Stimulated activated CD8-positive, alpha-beta memory T cell treated with anti-CD3 and anti-CD28 coated beads, Interleukin-15, amount 100 ng/mL, for 48 hours (primary cell): ENCODE data around the gene FBXO33.

ENCODE experiments used
- DNase-seq, 2 donors: peaks; one replicate each; pipeline ENCODE4 v3.0.0-alpha.2; 2020; ENCODE audit warnings: low read depth in 2 of 2

Gene FBXO33, protein sequence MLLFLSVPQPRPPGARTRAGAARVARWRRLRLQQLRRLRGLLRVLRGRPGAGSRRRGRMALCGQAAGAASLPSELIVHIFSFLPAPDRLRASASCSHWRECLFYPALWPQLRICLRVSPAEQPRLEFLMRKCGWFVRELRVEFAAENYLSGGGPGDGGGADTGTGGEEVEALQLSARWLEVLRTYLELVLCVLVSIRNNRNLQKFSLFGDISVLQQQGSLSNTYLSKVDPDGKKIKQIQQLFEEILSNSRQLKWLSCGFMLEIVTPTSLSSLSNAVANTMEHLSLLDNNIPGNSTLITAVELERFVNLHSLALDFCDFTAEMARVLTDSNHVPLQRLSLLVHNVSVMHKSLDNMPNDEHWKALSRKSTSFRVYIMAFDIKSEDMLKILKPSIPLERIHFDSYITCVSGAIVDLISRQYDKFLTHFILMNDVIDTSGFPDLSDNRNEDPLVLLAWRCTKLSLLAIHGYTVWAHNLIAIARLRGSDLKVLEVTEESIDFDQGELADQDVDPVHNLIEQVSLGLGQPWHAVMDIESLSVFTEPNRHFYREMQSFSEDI

DNA sequence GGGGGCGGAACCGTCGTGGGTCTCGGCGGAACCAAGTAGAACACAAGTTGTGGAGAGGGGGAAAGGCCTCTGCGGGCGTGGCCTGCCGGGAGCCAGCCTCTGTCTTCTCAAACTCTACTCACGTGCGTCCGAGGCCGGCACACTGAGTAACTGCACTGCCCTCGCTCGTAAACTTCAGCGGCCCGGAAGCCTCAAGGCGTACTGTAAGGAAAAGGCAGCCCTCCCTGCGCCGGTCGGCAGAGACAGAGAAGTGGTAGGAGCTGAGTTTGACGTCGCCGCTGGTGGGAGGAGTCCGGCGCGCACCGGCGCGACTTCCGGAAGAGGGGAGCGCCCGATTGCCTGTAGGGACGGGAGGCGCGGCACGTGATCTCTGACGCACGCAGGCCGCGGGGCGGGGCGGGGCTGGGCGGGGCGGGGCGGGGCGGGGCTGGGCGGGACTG lies at the start of gene FBXO33:
TSS of gene FBXO33 (minus strand) at position 255 of the 440 bp plus-strand sequence. CDS start 271 bp downstream, outside the sequence.
- peak; percentile 86 to 95 for DNase-seq

DNA sequence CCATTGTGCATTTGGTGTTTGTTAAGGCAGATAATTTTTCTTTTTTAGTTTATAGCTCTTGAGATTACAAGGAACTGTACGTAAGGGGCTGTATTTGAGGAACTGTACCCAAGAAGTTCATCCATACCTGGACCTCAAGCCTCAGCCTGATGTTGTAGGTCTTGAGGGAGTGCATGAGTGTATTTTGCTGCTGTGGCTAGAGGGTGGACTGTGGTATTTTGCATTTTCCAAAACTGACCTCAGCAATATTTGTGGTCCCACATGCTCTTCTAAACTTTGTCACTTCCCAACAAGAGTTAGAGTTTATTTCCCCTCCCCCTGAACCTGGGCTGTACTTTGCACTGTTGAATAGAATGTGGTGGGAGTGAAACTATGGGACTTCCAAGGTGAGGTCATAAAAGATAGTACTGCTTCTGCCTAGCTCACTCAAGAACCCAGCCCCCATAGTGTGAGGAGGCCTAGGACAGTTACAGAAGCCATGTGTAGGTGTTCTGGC lies 42.2 kb upstream of the FBXO33 start:
- DNase-seq, result peak; percentile 15 to 23

DNA sequence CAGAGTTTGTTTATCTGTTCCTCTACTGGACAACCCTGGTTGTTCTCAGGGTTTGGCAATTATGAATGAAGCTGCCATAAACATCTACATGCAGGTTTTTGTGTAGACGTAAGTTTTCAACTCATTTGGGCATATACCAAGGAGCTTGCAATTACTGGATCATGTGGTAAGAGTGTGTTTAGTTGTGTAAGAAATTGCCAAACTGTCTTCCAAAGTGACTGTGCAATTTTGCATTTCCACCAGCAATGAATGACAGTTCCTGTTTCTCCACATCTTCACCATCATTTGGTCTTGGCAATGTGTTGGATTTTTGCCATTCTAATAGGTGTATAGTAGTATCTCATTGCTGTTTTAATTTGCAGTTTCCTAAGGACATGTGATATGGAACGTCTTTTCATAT lies 39.8 kb upstream of the FBXO33 start:
- DNase-seq, result no peak

DNA sequence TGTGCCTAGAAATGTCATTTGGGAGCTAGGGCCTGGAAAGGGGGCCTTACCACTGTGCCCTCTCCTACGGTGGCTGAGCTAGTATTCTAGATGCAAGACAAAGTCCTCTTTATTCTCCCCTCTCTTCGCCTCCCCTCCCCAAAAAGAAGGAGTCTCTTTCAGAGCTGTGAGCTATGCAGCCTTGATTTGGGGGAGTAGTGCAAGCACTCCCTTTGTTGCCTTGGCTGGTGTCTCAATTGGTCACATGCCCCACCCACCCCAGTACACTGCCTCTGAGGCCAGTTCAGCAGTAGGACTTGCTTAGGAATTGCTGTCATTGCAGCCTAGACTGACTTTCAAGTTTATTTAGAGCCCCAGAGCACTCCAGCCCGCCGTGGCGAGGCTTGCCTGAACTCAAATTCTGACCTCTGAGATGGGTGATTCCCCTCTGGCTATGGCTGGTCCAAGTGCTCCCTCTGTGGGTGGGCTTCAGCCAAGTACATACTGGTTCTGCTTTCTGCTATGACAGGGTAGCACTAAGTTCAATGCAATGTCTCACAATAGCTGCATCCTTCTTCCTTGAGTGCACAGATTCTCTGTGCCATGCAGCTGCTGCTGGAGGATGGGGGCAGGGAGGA lies 37.0 kb upstream of the FBXO33 start:
- DNase-seq, result peak in 1 of 2 donors; percentile 10

DNA sequence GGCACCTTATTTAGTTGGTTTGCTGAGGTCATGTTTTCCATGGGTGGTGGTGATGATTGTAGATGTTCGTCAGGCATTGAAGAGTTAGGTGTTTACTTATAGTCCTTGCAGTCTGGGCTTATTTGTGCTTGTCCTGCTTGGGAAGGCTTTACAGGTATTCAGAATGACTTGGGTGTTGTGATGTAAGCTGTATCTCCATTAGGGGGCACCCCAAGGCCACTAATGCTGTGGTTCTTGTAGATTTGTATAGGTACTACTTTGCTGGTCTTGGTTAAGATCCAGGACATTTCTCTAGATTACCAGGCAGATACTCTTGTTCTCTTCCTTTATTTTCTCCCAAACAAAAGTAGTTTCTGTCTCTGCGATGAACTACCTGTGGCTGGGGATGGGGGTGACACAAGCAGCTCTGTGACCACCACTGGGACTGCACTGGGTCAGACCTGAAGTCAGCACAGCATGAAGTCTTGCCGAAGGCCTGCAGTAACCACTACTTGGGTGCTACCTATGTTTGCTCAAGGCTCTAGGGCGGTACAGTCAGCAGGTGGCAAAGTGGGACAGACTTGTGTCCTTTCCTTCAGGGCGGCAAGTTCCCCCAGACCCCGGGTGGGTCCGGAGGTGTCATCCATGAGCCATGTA lies 35.8 kb upstream of the FBXO33 start:
- no peak for DNase-seq

DNA sequence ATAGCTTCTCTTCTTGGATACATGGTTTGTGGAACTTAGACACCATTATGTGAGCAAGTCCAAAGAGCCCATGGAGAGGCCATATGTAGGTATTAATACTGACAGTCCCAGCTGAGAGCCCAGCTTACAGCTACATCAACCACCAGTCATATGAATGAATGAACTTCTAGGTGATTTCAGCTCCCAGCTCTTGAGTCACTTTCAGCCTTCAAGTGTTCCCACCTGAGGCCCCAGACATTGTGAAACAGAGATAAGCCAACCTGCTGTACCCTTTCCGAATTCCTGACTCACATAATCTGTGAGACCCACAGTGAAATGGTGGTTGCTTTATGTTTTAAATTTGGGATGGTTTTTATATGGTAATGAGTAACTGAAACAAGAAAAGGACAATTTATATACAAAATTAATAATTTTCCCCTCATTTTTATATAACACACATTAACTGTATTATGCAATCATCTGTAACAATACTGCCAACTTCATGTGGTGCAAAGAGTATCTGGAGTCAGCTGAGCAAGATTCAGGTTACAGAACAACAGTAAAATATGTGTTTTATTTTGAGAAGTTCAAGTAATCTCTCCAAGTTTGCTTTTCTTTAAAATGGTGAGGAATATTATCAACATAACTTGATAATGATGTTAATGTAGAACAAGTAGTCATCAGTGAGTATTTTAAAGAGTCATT lies 27.7 kb upstream of the FBXO33 start:
- DNase-seq, result no peak

DNA sequence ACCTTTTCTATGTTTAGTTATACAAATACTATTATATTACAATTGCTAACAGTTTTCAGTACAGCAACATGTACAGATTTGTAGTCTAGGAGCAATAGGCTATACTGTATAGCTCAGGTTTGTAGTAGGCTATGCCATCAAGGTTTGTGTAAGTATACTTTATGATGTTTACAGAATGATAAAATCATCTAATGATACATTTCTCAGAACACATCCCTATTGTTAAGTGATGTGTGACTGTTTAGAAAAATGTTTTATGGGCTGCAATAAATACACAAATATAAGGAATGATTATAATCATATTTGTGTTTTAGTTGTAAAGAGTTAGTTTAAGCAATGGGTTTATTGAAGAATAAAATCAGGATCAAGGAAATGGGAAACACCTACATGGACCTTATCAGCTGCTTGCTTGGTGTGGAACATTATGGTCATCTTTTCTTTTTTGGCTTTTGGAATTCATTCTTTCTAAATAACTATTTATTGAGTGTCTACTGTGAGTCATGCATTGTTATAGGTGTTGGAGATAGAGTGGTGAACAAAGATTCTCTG lies 24.5 kb upstream of the FBXO33 start:
- DNase-seq, result no peak

DNA sequence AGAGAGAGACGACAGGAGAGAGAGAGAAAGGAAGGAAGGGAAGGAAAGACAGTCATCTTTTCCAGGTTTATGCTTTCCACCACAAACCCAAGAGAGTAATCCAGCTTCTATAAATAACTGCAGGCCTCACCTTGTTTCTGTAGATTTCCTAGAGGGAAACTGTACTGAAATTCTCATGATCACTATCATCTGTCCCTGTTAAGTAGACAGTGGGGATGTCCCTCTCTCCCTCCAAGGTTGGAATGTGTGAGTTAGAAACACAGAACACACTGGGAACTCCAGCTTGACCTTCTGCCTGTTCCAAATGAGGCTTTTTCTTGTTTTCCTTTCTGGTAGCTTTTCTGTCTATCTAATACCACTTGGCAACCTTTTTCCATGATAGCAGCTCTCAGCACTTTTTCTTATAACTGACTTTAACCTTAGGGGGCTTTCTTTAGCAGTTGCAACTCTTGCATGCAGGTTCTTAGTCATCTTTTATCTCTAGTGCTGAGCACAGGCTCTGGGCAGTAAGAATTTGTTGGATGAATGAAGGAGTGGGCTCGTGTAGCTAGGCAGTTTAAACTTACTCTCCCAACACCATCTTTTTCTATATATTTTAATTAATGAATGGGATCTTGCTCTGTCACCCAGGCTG lies 22.8 kb upstream of the FBXO33 start:
- DNase-seq, result no peak

DNA sequence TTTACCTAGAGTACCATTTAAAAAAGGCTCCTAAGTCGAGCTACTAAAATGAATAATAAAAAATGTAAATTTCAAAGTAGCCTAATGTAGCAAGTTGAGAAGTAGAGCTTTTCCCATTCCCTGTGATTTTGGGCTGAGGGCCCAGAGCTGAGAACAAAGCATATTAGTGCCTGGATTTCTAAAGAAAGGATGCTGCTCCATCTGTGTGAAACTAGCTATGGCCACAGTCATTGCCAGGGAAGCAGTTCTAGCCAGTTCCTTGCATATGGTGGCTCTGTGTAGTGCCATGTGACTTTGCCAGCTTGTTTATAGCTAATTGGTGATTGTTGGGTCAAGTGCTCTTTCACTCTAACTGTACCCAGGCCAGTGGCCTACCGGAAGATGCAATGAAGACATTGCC lies 20.4 kb upstream of the FBXO33 start:
- no peak for DNase-seq

DNA sequence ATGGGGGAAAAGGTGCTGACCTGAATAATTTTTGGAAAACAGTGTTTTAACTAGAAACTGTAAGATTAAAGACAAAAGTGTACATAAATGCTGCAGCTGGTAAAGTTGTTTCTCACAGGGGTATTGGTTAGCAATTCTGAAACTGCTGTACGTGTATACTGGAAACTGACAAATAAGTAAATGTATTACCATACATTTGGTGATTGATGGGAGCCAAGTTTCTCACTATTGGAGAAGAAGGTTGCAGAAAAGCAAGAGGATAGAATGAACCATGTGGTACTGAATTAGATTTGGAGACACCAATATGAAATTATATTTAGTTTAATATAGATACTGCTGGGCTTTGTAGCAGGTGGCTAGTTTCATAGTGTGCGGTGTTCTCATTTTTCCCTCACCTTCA lies 19.6 kb upstream of the FBXO33 start:
- DNase-seq, result no peak

DNA sequence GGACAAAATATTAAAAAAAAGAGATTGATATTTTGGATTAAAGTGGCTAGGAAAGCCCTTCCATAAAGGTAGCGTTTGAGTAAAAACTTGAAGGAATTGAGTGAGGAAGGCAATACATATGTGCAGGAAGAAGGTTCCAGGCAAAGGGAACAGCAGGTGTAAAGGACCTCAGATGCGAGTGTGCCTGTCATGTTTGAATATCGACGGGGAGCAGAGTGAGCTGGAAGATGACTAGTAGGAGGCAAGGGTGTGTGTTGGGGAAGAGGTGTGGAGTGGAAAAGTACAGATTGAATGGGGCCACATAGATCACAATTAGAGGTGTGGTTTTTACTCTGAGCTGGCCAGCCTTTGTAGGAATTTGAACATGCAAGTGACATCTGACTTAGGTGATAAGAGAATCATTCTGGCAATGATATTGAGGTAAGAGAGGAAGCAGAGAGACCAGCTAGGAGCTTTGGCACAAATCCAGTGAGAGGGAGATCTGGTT lies 15.0 kb upstream of the FBXO33 start:
- no peak for DNase-seq

DNA sequence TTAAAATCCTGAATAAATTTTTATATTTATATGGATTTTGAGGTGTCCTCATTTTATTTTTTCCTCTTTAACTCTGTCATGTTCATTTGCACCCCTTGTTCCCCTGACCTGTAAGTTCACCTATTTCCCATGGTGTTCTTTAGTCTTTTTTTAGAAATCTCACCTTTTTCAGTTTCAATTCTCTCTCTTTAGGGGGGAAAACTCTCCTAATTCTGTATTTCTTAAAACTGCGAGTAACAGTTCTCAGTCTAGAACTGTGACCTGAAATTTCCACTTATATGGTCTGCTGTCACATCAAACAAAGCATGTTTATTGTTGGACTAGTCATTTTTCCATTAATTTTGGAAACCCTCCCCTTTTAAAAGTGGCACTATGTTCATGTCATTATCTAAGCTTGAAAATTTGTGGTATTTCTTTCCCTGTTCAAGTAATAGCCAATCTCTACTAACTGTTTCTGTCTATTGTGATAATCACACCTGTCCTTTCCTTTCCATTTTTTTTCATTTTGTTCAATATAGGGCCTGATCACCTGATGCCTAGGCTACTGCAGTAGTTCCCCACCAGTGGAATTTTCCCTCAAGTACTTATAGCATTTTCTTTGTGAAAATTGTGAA lies 14.0 kb upstream of the FBXO33 start:
- DNase-seq, result no peak

DNA sequence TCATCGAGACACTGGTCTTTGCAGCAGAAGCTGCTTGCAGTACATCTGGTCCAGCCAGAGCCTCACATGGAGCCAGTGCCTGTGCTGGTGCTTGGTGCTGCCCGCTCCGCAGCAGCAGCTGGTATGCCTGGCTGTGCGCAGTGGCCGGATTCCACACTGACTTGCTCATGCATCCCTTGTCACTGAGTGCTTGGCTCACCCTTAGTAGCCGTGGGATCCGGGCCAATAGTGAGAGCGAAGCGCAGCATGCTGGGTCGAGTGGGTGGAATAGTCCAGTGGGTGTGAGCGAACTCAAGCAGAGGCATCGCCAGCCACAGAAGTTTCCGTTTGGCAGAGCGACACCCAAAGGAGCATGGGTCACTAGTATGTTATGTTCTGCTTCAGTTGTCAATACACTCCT lies 10.1 kb upstream of the FBXO33 start:
- no peak for DNase-seq

DNA sequence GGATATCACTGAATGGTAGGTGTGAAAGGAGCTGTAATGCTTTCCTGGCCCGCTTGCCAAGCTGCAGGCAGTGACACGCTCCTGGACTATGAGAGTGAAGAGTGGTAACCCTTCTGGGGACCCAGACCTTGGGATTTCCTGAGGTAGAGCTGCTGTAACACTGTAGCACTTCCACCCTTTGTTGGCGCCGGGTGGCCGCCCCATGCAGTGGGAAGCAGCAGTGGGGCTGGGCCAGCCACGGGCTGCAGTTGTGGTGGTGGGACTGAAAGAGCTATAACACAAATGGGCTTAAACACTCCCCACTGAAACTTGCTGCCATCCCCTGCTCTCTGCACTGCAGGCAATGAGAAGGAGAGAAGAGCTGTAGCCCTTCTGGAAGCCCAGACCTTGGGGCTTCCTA lies 9.6 kb upstream of the FBXO33 start:
- no peak for DNase-seq

DNA sequence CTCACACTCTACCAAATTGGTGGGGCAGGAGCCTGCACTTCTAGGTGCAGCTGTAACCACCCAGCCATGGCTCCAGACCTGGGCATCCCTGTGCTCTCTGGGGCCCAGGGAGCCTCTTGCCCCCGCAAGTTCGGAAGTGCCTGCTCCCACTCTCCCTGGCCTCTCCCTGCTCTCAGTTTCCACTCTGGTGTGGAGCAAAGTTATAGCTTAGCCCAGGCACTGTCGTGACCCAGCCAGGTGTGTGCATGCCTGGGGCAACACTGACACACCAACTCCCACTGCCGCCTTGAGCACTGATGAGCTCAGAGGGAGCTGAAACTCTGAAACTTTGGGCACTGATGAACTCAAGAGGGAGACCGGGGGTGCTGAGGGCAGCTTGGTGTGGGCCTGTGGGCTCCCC lies 8.7 kb upstream of the FBXO33 start:
- DNase-seq, result no peak

DNA sequence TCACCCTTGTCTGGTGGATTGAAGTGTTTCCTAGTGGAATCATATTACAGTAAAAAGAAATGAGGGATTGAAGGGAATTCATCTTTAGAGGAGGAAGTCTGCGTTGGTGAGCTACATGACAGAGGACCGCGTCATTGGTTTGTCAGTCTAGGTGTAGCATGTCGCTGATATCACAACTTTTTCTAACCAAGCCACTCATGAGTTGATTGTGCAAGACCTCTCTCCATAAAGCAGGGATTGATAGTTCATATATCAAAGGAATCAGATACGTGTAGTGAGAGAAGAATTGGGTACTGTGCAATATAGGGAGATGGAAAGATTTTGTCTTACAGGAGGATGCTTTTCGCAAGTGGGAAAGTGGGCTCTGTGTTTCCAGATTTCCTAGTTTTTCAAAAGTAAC lies 3.0 kb upstream of the FBXO33 start:
- no peak for DNase-seq

DNA sequence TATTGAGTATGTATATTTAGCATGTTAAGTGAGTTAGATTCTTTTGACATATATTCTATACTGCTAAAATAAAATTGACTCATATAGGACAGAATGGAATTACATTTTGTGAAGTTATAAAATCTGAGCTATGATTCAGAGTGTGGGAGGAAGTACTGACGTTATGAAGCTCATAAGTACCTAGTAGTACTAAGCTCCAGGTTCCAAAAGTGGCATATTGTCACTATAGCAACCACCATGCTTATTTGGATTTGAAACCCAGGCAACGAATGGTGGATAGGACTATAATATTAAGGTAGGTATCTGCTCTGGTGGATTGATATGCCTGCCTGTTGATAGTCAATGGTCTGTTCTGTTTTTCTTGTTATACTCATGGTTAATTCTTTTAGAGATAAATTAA lies 2.2 kb upstream of the FBXO33 start:
- no peak for DNase-seq

DNA sequence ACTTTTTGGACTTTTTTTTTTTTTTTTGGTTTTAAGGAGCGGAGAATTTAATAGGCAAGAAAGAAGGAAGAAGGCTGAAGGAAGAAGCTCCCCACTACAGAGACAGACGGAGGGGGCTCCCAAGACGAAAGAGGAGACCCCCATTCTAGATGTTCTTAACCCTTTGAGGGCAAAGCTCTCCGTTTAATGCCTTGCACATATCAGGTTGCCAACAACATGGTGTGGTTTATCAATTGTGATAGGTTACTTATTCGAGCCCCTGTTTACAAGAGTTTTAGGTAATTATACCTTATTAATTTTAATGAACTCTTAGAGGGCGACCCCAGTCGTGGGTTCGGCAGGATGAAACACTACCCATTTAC lies 1.2 kb upstream of the FBXO33 start:
- DNase-seq, result no peak

DNA sequence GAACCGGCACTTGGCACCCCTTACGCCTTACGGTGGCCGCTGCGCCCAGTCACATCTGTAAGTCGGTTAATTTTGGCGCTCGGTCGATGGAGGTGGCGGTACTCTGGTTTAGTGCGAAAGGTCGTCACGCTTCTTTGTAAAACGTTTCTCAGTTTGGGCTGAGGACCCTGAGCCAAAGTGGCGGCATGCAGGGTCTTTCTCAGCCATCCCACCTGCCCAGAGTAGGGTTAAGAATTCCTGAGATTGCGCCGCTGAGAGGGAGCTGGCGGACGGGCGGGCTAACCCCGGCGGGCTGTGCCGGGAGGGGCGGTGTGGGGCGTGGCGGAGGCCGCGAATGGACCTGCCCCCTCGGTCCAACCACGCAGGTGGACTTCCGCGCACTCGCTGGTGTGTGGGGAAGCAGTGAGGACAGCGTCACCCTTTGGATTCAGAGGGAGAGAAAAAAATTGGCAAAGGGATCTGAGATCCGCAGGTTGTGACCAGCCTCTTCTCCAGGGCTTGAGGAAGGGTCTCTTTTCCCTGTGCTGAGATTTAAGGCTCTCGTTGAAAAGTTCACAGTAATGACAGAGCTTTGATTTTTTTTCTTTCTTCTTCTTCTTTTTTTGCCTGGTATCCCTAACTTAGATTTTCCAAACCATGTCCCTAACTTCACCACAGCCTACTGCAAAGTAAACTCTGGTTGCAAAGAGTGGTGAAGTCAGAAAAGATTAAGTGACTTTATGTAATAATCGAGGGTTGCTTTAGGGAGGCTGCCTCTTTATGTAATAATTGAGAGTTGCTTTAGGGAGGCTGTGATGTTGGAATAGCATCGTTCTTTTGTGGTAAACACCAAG lies 602 bp upstream of the FBXO33 start:
- peak; percentile 66 to 67 for DNase-seq
